ENCODE data around the gene SHISA9. TPM values are rescaled to one million over a fixed set of nuclear protein-coding genes. Genes with fewer than 3 reads are reported as not detected.

The SHISA9 gene
- total and polyA plus RNA-seq, 4 donors = under 0.01 to 0.08 (median 0.07) TPM; not detected in 1

DNA sequence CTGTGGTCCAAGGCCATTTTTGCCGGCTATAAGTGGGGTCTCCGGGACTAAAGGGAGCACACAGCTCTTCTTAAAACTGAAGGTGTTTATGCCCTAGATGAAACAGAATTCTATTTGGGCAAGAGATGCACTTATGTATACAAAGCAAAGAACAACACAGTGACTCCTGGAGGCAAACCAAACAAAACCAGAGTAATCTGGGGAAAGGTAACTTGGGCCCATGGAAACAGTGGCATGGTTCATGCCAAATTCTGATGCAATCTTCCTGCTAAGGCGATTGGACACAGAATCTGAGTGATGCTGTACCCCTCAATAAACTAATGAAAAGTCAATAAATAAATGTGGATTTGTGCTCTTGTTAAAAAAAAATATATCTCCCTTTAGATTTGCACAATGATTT is 20.2 kb upstream of the SHISA9 start:
- Histone ChIP-seq H3K9me3 (ENCODE audit: control insufficient read depth in 4 of 4, low read length in 3 of 4) (no peaks in the 10 kb centered on the region), H3K4me1 (ENCODE audit: control insufficient read depth in 4 of 4, insufficient read depth in 4 of 4, low read length in 3 of 4) (no peaks in the 10 kb centered on the region), H3K36me3 (ENCODE audit: control insufficient read depth in 4 of 4, insufficient read depth in 3 of 4, low read depth in 1 of 4, low read length in 3 of 4) (no peaks in the 10 kb centered on the region), H3K27me3 (ENCODE audit: control insufficient read depth in 4 of 4, insufficient read depth in 4 of 4, low read length in 3 of 4) (no peaks in the 10 kb centered on the region), H3K27ac (ENCODE audit: low read depth in 1 of 2, low read length in 2 of 2) (no peak overlapping the region), H3K9ac (ENCODE audit: low read depth in 1 of 2, low read length in 2 of 2) (no peak overlapping the region), H3K4me3 (ENCODE audit: low read depth in 1 of 3, low read length in 3 of 3) (no peak overlapping the region)
- 52% methylated on average over 3 of the region's 3 CpGs for WGBS
- TF ChIP-seq EGR1 (IDR thresholded peaks at IDR 0.05; ENCODE audit: low read depth in 2 of 2) = peak in 1 of 2 donors; percentile 30
- TF ChIP-seq TAF1 (conservative IDR thresholded peaks at IDR 0.05) = no peak
- no peak for TF ChIP-seq GABPA (IDR thresholded peaks at IDR 0.05 in 1 of 2, conservative IDR thresholded peaks at IDR 0.05 in 1 of 2)
- TF ChIP-seq JUND (IDR thresholded peaks at IDR 0.05) = peak in 1 of 2 donors; percentile 49
- TF ChIP-seq, protein P1, sequence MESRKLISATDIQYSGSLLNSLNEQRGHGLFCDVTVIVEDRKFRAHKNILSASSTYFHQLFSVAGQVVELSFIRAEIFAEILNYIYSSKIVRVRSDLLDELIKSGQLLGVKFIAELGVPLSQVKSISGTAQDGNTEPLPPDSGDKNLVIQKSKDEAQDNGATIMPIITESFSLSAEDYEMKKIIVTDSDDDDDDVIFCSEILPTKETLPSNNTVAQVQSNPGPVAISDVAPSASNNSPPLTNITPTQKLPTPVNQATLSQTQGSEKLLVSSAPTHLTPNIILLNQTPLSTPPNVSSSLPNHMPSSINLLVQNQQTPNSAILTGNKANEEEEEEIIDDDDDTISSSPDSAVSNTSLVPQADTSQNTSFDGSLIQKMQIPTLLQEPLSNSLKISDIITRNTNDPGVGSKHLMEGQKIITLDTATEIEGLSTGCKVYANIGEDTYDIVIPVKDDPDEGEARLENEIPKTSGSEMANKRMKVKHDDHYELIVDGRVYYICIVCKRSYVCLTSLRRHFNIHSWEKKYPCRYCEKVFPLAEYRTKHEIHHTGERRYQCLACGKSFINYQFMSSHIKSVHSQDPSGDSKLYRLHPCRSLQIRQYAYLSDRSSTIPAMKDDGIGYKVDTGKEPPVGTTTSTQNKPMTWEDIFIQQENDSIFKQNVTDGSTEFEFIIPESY (IDR thresholded peaks at IDR 0.05) = no peak
- TF ChIP-seq FOXA2 (IDR thresholded peaks at IDR 0.05) = peak; percentile 80
- peak; percentile 47 for TF ChIP-seq MAX (IDR thresholded peaks at IDR 0.05)
- no peak for TF ChIP-seq ATF3 (IDR thresholded peaks at IDR 0.05)
- peak; percentile 46 to 72 for TF ChIP-seq RXRA (IDR thresholded peaks at IDR 0.05)
- TF ChIP-seq, protein P2, sequence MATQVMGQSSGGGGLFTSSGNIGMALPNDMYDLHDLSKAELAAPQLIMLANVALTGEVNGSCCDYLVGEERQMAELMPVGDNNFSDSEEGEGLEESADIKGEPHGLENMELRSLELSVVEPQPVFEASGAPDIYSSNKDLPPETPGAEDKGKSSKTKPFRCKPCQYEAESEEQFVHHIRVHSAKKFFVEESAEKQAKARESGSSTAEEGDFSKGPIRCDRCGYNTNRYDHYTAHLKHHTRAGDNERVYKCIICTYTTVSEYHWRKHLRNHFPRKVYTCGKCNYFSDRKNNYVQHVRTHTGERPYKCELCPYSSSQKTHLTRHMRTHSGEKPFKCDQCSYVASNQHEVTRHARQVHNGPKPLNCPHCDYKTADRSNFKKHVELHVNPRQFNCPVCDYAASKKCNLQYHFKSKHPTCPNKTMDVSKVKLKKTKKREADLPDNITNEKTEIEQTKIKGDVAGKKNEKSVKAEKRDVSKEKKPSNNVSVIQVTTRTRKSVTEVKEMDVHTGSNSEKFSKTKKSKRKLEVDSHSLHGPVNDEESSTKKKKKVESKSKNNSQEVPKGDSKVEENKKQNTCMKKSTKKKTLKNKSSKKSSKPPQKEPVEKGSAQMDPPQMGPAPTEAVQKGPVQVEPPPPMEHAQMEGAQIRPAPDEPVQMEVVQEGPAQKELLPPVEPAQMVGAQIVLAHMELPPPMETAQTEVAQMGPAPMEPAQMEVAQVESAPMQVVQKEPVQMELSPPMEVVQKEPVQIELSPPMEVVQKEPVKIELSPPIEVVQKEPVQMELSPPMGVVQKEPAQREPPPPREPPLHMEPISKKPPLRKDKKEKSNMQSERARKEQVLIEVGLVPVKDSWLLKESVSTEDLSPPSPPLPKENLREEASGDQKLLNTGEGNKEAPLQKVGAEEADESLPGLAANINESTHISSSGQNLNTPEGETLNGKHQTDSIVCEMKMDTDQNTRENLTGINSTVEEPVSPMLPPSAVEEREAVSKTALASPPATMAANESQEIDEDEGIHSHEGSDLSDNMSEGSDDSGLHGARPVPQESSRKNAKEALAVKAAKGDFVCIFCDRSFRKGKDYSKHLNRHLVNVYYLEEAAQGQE (IDR thresholded peaks at IDR 0.05) = no peak
- TF ChIP-seq SP1 (IDR thresholded peaks at IDR 0.05) = no peak
- no peak for TF ChIP-seq HNF4G (IDR thresholded peaks at IDR 0.05)
- no peak for TF ChIP-seq YY1 (IDR thresholded peaks at IDR 0.05)
- no peak for TF ChIP-seq CTCF (IDR thresholded peaks at IDR 0.05; ENCODE audit: low read depth, low read length, missing input control)
- no peak for TF ChIP-seq RAD21 (IDR thresholded peaks at IDR 0.05)
- TF ChIP-seq NR2F2 (IDR thresholded peaks at IDR 0.05) = no peak
- TF ChIP-seq HNF4A (conservative IDR thresholded peaks at IDR 0.05) = peak; percentile 23 to 60
- TF ChIP-seq FOXA1 (IDR thresholded peaks at IDR 0.05) = peak; percentile 20
- no peak for DNase-seq (ENCODE audit: low spot score)
